Measurements from ENCODE around the gene CHST8.

Gene CHST8

DNA sequence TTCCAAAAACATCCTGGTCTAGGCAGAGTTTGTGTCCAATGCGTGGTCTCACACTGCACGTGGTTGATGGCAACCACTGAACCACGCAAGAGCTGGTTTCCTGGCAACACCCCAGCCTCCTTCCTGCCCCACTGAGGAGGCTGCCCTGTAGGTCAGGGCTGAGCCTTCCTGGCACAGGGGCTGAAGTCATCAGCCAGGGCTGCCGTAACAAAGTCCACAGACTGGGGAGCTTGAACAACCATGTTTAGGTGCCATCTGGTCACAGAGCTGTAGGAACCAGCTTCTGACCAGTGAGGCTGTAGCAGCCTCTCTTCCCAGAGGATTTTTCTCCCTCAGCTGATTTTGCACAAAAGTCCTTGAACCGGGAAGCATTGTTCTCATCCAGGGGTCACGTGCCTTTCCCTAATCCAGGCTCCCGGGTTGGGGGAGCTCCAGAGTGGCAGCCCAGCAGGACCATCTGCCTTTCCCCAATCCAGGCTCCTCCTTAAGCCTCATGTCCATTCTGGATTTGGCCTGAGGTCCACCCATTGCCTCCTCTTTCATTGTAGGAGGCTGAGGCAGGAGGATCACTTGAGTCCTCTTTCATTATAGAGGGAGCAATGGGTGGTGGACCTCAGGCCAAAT lies 53.9 kb downstream of the CHST8 start:
- DNase-seq, result no peak

DNA sequence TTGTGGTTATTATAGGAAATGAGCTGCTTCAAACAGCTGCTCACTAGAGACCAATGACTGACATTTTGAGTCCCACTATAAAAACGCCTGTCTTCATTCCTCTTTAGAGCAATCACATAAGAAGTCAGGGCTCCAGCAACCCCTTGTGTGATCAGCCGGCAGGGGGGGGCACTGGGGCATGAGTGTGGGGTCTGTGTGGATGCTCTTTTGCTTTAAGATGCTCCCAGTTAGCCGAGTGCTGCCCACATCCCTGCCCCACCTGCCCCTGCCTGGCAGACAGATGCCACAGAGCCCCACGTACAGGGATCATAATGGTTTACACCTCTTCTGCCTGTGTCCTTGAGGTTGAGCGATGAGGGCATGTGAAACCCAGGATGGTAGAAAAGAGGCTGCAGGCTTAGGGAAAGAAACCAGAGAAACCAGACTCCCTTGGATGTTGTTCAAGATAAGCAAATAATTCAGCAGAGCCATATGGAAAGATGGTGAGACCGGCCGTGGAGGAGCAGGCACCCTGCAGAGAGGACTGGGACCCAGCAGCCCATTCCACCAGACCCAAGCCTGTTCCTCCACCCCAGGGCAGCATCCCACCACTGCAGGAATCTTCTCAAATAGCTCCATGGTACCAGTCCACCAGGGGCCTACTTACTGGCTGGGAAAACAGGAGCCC lies 55.4 kb downstream of the CHST8 start:
- no peak for DNase-seq

GRCh38 chr19:33677745-33678426 lies 56.1 kb downstream of the CHST8 start:
- no peak for DNase-seq

DNA sequence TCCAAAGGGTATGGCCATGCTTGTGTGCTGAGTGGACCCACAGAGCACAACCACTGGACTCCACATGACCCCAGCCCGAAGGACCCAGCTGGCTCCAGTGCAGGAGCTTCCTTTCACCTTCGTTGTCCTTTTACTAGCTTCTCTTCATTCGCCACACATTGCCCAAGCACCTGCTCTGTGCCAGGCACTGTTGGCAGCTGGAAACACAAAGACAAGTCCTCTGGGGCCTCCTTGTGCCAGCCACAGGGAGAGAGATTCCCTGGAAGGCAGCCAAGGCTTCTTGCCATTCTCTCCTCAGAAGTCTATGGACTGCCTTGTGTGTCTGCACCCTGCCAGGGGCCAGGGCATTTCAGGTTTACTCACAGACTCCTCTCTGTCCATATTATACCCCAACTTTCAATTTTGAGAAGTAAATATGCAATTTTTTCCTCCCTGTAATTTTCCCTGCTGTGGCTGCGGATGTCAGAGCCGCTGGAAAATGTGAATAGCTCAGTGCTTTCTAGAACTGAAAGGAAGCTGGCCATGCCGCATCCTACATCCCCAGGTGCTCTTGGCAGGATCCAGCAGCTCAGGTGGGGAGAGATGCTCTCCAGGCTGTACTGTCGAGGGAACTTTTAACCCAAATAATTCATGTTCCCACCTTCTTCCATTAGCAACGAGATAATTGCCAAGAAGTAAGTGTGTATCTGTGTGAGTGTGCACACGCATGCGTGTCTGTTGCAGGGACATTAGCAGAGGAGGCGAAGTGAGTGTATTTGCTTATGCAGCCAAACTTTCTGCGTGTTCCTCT lies 57.2 kb downstream of the CHST8 start:
- DNase-seq, result no peak

DNA sequence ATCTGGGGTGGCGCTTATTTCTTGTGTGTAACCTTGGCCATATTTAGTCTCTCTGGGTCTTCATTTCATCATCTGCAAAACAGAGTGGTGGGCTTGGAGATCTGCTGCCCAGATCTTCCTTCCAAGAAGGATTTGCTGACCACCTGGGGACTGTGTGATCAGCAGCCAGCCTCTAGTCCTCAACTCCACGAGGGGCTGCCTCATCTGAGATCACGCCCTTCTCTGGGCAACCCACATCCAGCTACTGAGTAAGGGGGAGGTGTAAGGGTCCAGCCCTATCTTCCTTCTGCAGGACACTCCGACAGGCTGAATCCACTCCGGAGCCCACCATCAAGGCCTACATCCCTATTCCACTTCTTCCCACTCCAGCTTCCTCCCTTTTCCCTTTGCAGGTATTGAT lies 57.9 kb downstream of the CHST8 start:
- DNase-seq, result no peak

DNA sequence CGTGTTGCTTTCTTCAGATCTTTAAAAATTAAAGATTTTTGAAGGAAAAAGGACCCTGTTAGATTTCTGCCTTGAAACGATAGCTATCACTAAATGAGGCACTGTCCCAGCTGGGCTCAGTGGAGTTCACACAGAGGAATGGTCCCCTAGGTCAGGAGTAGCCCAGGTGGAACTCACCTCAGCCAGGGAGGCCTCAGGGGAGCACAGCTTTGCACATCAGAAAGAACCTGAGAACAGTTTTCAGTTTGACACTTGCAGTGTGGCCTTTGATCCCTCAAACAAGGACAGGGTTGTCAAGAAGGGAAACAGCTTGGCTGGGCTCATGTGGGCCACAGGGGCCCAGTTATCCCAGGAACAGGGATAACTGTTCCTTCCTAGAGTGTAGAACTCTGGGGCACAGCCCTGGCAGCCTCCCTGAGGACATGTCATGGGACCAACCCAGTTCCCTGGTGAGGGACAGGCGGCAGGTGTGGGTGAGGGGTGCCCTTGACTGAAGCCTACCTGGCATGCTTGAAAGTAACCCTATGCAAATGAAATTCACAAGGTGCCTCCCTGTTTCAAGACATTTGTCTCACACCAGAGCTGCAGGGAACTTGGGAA lies 59.4 kb downstream of the CHST8 start:
- no peak for DNase-seq

DNA sequence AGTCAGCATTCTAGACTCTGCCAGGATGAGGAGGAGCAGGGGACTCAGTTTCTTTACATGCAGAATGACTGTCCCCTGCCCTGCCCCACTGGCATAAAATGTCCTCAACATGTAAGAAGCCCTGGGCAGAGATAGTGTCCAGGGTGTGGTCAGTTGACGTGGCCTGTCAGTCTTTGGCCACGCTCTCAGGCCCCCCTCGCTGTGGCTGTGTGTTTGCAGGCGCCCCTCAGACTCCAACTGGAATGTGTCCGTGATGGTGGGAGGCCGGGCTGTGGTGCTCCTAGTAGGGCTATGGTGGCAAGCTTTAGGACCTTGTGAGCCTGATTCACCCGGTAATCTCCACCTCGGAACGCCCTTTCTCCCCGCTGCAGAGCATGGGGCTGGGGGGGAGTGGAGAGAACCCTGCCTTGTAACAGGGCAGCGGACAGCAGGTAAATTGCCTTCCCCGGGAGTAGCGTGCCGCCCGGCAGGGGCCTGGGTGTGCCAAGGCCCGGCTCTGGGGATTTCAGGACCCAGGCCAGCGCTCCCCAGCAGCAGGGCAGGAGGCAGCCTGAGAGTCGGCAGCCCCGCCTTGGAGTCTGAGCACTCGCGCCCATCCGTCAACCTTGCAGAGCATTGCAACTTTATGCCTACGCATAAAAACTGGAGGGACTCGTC lies 62.3 kb downstream of the CHST8 start:
- peak; percentile 4 for DNase-seq

DNA sequence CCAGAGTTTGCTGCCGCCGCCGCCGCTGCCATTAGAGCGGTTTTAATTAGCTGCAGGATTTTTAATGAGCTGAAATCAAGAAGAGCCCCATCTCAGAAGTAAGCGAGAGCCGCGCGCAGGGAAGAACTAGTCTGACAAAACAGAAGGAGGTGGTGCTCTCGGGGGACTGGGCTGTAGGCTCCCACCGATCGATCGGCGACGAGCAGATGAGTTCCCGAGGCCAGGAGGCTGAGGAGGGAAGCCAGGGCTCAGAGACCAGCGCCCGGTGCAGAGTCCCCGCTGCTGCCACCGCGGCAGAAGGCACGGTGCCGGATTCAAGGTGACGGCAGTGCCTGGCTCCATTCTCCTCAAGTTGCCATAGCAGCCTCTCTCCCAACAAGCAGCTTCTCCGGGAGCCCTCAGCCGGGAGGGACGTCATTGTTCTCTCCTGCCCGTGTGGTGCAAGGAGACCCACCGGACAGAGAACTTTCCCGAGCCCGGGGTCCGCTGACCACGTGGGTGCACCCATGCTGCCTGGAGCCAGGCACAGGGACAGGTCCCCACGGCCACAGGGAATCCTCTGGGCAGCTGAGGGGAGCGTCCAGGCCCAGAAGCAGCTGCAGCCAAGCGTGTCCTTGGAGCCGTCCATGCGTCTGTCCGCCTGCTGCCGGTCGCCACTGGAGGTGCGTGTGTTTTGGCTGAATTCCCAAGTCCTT lies 62.9 kb downstream of the CHST8 start:
- no peak for DNase-seq

DNA sequence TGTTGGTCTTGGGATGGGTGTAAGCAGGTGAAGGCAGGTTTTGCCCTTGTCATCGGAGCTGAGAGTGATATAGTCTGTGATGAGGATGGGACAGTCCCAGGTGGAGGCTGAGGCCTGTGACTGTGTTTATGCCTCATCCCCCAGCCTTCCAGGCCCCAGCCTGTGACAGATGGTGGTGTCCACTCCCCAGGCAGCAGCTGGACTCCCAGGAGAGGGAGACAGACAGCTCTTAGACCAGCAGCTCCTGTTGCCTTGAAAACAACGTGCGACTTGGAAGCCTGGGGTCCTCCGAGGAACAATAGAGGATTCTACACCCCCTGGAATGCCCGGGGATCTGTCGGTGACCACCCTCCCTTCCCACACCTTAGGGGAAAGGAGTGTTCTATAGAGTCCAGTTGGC lies 63.8 kb downstream of the CHST8 start:
- no peak for DNase-seq

- no peak for DNase-seq
Measured at GRCh38 chr19:33686262-33686661, 64.5 kb downstream of the CHST8 start.

GRCh38 chr19:33686687-33687480 lies 65.1 kb downstream of the CHST8 start:
- DNase-seq, result no peak

- DNase-seq, result no peak
Measured at GRCh38 chr19:33687481-33688170, 65.9 kb downstream of the CHST8 start.

DNA sequence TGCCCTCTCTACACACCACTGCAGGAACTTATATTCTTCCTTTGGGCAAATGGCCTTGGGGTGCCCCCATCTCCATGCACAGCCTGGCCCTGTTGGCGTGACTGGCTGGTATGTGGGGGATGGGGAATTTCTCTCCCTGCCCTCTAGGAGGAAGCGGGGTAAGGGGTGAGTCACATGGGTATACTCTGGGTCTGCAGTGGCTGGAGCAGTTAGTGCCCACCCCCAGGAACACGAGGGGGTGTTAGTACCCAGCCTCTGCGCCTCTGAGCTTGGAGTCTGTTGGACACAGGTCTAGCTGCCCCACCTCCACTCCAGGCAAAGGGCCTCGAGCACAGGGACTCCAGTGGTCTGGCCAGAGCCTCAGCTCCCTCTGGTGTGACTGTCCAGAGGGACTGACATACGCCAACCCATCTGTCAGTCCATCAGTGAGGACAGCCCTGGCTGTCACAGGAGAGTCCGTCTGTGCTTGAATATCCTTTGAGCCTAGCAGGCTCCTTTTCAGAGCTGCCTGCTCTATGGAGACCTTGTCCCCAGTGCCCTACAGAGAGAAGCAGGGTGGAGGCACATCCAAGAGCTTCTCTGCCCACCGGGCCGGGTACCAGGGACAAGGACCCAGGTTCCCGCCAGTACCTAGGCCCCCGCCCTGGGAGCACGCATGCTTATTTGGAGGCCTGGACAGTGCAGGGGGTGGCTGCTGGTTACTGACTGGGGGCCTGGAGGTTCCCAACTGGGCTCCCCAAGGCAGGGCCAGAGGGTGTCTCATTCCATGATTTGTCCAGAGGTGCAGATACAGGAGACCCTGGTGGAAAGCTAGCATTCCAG lies 66.6 kb downstream of the CHST8 start:
- no peak for DNase-seq

DNA sequence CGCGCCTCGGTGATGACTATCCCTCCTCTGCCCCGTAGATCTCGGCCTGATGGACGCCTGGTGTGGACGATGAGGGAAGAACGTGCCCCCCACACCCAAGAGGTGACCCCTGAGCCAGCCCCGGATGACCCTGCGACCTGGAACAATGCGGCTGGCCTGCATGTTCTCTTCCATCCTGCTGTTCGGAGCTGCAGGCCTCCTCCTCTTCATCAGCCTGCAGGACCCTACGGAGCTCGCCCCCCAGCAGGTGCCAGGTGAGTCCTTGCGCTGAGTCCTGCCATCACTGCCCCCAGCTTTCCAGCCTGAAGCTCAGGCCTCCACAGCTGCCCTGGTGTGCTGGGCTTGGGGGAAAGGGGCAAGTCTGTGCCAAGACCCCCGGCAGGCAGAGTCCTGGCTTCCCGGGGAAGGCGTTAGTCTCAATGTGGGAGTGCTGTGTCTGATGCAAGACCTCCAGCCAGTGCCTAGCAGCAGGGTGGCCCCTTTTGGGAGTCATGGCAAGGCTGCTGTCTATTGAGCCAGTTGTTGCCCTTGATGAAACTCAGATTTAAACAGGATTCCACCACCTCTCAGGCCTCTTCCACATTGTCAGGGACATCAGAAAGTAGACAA lies 67.5 kb downstream of the CHST8 start:
- no peak for DNase-seq

GRCh38 chr19:33689868-33690267 lies 68.1 kb downstream of the CHST8 start:
- DNase-seq, result no peak

DNA sequence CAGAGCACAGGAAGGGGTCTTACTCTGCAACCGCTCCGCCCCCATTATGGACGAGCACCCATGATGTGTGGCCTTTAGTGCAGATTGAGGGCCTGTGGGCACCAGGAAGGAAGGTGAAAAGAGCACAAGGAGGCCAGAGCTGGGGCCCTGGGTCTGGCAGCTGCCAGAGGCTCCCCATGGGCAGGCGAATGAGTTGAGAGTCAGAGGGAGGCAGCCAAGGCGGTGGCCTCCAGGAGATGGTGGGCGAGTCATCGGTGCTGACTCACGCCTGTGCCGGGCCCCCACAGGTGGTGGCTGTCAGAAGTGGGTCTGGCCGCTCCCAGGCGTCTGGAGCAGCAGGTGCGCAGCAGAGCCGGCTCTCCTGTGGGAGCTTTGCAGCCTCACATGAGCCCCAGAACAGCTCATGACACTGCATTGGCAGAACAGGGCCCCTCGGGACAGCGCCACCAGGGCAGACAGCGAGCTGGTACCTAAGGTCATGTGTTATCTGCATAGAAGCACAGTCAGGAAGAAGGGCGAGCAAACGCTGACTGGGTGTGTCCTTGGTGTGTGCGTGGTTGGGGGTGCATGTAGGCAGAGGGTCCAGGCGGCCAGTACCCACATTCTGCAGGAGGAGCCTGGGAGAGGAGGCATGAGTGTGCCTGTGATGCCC lies 68.8 kb downstream of the CHST8 start:
- no peak for DNase-seq

DNA sequence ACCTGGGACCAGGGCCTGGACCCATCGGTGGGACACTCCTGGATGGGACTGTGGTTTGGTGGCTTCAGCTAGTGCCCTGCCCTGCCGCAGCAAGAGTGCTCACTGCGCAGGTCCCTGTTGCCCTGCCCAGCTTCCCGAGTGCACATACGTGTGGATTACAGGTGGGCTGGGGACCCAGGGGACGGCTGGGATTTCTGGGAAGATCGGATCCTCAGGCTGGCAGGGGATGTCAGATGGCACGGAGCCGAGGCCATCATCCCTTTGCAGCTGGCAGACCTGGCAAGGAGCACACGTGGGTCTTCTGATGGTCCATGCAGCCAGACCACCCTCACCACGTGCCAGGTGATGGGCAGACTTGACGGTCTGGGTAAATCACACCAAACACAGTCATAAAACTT lies 69.3 kb downstream of the CHST8 start:
- no peak for DNase-seq

DNA sequence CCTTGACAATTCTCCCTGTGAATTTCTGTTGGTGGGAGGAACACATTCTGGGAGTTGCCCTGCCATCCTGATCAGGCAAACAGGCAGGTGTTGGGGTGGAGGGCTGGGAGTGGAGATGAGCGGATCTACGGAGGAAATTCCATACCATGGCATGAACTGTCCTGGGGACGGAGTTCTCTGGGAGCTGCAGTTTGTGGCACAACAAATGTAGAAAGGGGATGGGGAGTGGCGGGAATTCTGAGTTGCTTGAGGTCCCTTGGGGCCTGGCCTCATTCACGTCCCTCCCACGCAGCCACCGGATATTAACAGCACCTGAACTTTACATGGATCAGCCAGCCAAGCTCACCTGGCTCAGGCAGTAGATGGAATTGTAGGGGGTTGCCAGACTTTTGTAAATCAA lies 70.0 kb downstream of the CHST8 start:
- no peak for DNase-seq

DNA sequence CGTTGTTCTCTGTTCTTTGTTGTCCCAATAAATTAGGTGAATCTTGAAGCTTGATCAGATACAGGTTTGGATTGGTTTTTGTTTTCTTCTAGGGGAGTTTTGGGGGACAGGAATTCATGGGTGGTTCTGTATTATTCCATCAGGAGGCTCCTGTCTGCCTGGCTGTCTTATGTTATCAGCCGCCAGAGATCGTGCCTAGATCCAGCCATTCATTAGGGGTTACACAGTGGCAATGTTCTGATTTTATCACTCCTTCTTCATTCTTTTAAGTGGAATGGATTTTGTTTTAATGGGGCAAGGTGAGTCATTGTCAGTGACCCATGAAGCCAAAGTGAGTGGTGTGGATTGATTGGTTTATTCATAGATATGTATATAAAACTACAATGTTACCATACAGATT lies 71.9 kb downstream of the CHST8 start:
- no peak for DNase-seq

All from hematopoietic multipotent progenitor cell treated with erythropoietin and hydrocortisone succinate and interleukin-3 and kit ligand, for 8 days (in vitro differentiated cells).